H1 (cell line): Measurements from ENCODE around the gene SELENOO. TPM values are rescaled to one million over a fixed set of nuclear protein-coding genes. Genes with fewer than 3 reads are reported as not detected.

ENCODE experiments used
- CTCF ChIA-PET: fragments of 300-600 bp; sonication (Branson Sonifier 250); formaldehyde crosslinking; loops from one replicate; lab custom pipeline; 2021; ENCODE audit not compliant: partially characterized antibody; lab: Charles Lee
- POLR2A ChIA-PET: fragments of 300-600 bp; sonication (Branson Sonifier 250); formaldehyde crosslinking; loops from one replicate; lab custom pipeline; 2021; ENCODE audit warnings: inconsistent platforms; ENCODE audit not compliant: partially characterized antibody; lab: Charles Lee
- DNase-seq, 2 experiments: peaks; one replicate each; pipeline versions ENCODE4 v3.0.0 to v3.0.0-alpha.2; 2010 to 2022; ENCODE audit warnings: low spot score in 2 of 2, low read depth in 1 of 2, mixed read lengths in 1 of 2
- FAIRE-seq: peaks from 2 replicates; lab custom pipeline; 2011; peaks lifted over from hg19 to GRCh38; lab: Jason Lieb, UNC
- H2AFZ ChIP-seq: 2 replicates; pipeline ENCODE4 v1.8.1; 2012; ENCODE audit warnings: low read length, inconsistent platforms
- H2AK5ac ChIP-seq: 2 replicates; pipeline ENCODE4 v1.6.1; 2013; ENCODE audit warnings: low read depth, low read length
- H2BK120ac ChIP-seq: replicated peaks from 2 replicates; pipeline ENCODE3; 2013; ENCODE audit warnings: low read depth, low read length, inconsistent platforms
- H2BK12ac ChIP-seq: 2 replicates; pipeline ENCODE4 v1.6.1; 2013; ENCODE audit warnings: low read depth, low read length
- H2BK15ac ChIP-seq: 2 replicates; pipeline ENCODE4 v1.6.1; 2013; ENCODE audit warnings: low read length
- H2BK20ac ChIP-seq: 2 replicates; pipeline ENCODE4 v1.6.1; 2013; ENCODE audit warnings: low read length
- H2BK5ac ChIP-seq: 2 replicates; pipeline ENCODE4 v1.6.1; 2013; ENCODE audit warnings: low read depth, low read length
- H3K14ac ChIP-seq: 2 replicates; pipeline ENCODE4 v1.6.1; 2013; ENCODE audit warnings: inconsistent platforms; ENCODE audit not compliant: insufficient read length
- H3K18ac ChIP-seq: 2 replicates; pipeline ENCODE4 v1.6.1; 2013; ENCODE audit warnings: low read length; ENCODE audit errors: extremely low read depth
- H3K23ac ChIP-seq: 2 replicates; pipeline ENCODE4 v1.6.1; 2013; ENCODE audit warnings: inconsistent platforms; ENCODE audit not compliant: insufficient read length
- H3K23me2 ChIP-seq: 2 replicates; pipeline ENCODE4 v1.6.1; 2013; ENCODE audit warnings: low read depth, low read length
- H3K27ac ChIP-seq: 2 replicates; pipeline ENCODE4 v1.6.1; 2011; ENCODE audit warnings: low read depth, low read length, inconsistent platforms
- H3K27me3 ChIP-seq, 4 experiments: replicated peaks in 1 of 4; 1 replicate in 1 of 4; 2 replicates in 3 of 4; pipeline versions ENCODE4 v1.6.1 to v1.8.1; 2011 to 2013; ENCODE audit warnings: low read length in 3 of 4, mild to moderate bottlenecking in 3 of 4, inconsistent platforms in 2 of 4, mixed read lengths in 2 of 4, moderate library complexity in 1 of 4; ENCODE audit not compliant: control insufficient read depth in 3 of 4, insufficient read depth in 3 of 4; ENCODE audit errors: extremely low read depth in 1 of 4
- H3K36me3 ChIP-seq, 4 experiments: 2 replicates each; pipeline versions ENCODE4 v1.6.1 to v1.8.1; 2011 to 2013; ENCODE audit warnings: mild to moderate bottlenecking in 4 of 4, low read length in 3 of 4, moderate library complexity in 2 of 4, control low read depth in 1 of 4, inconsistent platforms in 1 of 4; ENCODE audit not compliant: insufficient read depth in 4 of 4, control insufficient read depth in 2 of 4
- H3K4ac ChIP-seq: replicated peaks from 2 replicates; pipeline ENCODE3; 2013; ENCODE audit warnings: low read length, low read depth, mixed read lengths, inconsistent platforms; ENCODE audit not compliant: insufficient read length
- H3K4me1 ChIP-seq, 4 experiments: replicated peaks in 1 of 4; 1 replicate in 1 of 4; 2 replicates in 3 of 4; pipeline versions ENCODE4 v1.6.1 to v1.8.1; 2011 to 2013; ENCODE audit warnings: low read length in 3 of 4, inconsistent platforms in 2 of 4, mixed read lengths in 1 of 4; ENCODE audit not compliant: insufficient read depth in 4 of 4, control insufficient read depth in 3 of 4
- H3K4me2 ChIP-seq, 2 experiments: 2 replicates each; pipeline versions ENCODE4 v1.6.1 to v1.8.1; 2011 to 2013; ENCODE audit warnings: low read depth in 2 of 2, low read length in 2 of 2, control low read depth in 1 of 2, inconsistent platforms in 1 of 2, mild to moderate bottlenecking in 1 of 2; ENCODE audit not compliant: insufficient read depth in 1 of 2
- H3K4me3 ChIP-seq, 4 experiments: fragments of 200-600, 300-600 bp in 1 of 4; sonication (generic), shearing (Covaris generic), sonication (Bioruptor Twin) in 1 of 4; 2 replicates each; pipeline versions ENCODE4 v1.5.1 to v1.8.1; 2011 to 2016; ENCODE audit warnings: low read length in 4 of 4, low read depth in 3 of 4, control low read depth in 2 of 4, inconsistent platforms in 2 of 4, mild to moderate bottlenecking in 2 of 4, mixed read lengths in 1 of 4, moderate library complexity in 1 of 4; ENCODE audit not compliant: insufficient read depth in 2 of 4; ENCODE audit errors: extremely low read depth in 1 of 4
- H3K56ac ChIP-seq: replicated peaks from 2 replicates; pipeline ENCODE3; 2013; ENCODE audit warnings: low read depth, mild to moderate bottlenecking, mixed read lengths, low read length, inconsistent platforms; ENCODE audit not compliant: insufficient read length
- H3K79me1 ChIP-seq: 2 replicates; pipeline ENCODE4 v1.6.1; 2013; ENCODE audit warnings: low read depth, low read length, control low read depth
- H3K79me2 ChIP-seq, 2 experiments: 2 replicates each; pipeline versions ENCODE4 v1.6.1 to v1.8.1; 2012 to 2013; ENCODE audit warnings: low read length in 2 of 2, mild to moderate bottlenecking in 2 of 2, inconsistent platforms in 1 of 2; ENCODE audit not compliant: insufficient read depth in 2 of 2, control insufficient read depth in 1 of 2
- H3K9ac ChIP-seq, 4 experiments: replicated peaks in 1 of 4; 1 replicate in 1 of 4; 2 replicates in 3 of 4; pipeline versions ENCODE4 v1.6.1 to v1.8.1; 2011 to 2013; ENCODE audit warnings: low read depth in 3 of 4, low read length in 3 of 4, control low read depth in 2 of 4, mild to moderate bottlenecking in 2 of 4, moderate library complexity in 2 of 4, inconsistent platforms in 1 of 4; ENCODE audit errors: extremely low read depth in 1 of 4
- H3K9me3 ChIP-seq, 2 experiments: 2 replicates each; pipeline versions ENCODE4 v1.6.1 to v1.8.1; 2012 to 2013; ENCODE audit warnings: mild to moderate bottlenecking in 2 of 2, moderate library complexity in 2 of 2, control low read depth in 1 of 2, inconsistent platforms in 1 of 2, low read depth in 1 of 2, low read length in 1 of 2, mixed read lengths in 1 of 2; ENCODE audit not compliant: insufficient read depth in 2 of 2
- H4K20me1 ChIP-seq, 2 experiments: replicated peaks in 1 of 2; 2 replicates each; pipeline versions ENCODE3 to v1.8.1; 2011 to 2013; ENCODE audit warnings: inconsistent platforms in 2 of 2, low read length in 2 of 2, mild to moderate bottlenecking in 1 of 2; ENCODE audit not compliant: insufficient read depth in 2 of 2, control insufficient read depth in 1 of 2
- H4K5ac ChIP-seq: 2 replicates; pipeline ENCODE4 v1.6.1; 2013; ENCODE audit warnings: low read length, low read depth, mixed read lengths, inconsistent platforms; ENCODE audit not compliant: insufficient read length
- H4K8ac ChIP-seq: 2 replicates; pipeline ENCODE4 v1.8.0; 2013; ENCODE audit warnings: mild to moderate bottlenecking, moderate library complexity, low read length, inconsistent platforms; ENCODE audit not compliant: insufficient read depth; ENCODE audit errors: extremely low read depth
- H4K91ac ChIP-seq: replicated peaks from 2 replicates; pipeline ENCODE3; 2013; ENCODE audit warnings: low read length, mixed read lengths, inconsistent platforms; ENCODE audit not compliant: insufficient read length
- CREB1 ChIP-seq: IDR thresholded peaks from 2 replicates; pipeline ENCODE4 v1.6.1; 2012; ENCODE audit warnings: inconsistent platforms
- GTF2F1 ChIP-seq: IDR thresholded peaks from 2 replicates; pipeline ENCODE4 v1.6.1; 2012; ENCODE audit warnings: low read depth, low read length, improper control_type of control experiment, borderline replicate concordance
- SUZ12 ChIP-seq: fragments of 200-600 bp; sonication (generic); IDR thresholded peaks from 2 replicates; pipeline ENCODE4 v1.6.1; 2012; ENCODE audit warnings: mild to moderate bottlenecking, inconsistent platforms, low read length, moderate library complexity, mixed read lengths
- WGBS, 2 experiments: shearing (Covaris generic) in 1 of 2; methylation state at CpG; one replicate each; pipeline versions ENCODE4 v1.1.6 to v1.1.7; 2013 to 2015; ENCODE audit warnings: low lambda C conversion rate in 2 of 2, mixed read lengths in 2 of 2, inconsistent platforms in 1 of 2, low coverage in 1 of 2, missing lambda C conversion rate in 1 of 2; ENCODE audit not compliant: insufficient replicate concordance in 2 of 2, insufficient coverage in 1 of 2, insufficient read length in 1 of 2; ENCODE audit errors: extremely low coverage in 1 of 2, missing lambda C conversion rate in 1 of 2; 5-methylcytosine and 5-hydroxymethylcytosine counted together
- polyA plus RNA-seq, 7 experiments: library from polyadenylated mRNA; depleted of rRNA in 3 of 7; stranded (reverse) in 5 of 7; unstranded in 2 of 7; fragments of >200 nt in 5 of 7; fragments of 200-250 nt in 2 of 7; gene quantifications; 1 replicate in 5 of 7; 2 replicates in 1 of 7; 4 replicates in 1 of 7; pipeline versions ENCODE4 v1.2.1 to v1.2.3, GENCODE V29; 2011 to 2013; ENCODE audit warnings: missing spikeins in 2 of 7, mixed read lengths in 2 of 7
- total RNA-seq: library from RNA; stranded (reverse); fragmentation: NEBNext Ultra II Directional; extraction: Animal tissue kit (Norgen Biotek cat#: 25700); gene quantifications from 2 replicates; pipeline ENCODE4 v1.2.1, GENCODE V29; 2021

Gene SELENOO
- total and polyA plus RNA-seq, 2 of the 8 experiments (the other 6 are each of a cell fraction or from before 2014, with no cell fraction given), result 18.6 to 25.1 TPM

DNA sequence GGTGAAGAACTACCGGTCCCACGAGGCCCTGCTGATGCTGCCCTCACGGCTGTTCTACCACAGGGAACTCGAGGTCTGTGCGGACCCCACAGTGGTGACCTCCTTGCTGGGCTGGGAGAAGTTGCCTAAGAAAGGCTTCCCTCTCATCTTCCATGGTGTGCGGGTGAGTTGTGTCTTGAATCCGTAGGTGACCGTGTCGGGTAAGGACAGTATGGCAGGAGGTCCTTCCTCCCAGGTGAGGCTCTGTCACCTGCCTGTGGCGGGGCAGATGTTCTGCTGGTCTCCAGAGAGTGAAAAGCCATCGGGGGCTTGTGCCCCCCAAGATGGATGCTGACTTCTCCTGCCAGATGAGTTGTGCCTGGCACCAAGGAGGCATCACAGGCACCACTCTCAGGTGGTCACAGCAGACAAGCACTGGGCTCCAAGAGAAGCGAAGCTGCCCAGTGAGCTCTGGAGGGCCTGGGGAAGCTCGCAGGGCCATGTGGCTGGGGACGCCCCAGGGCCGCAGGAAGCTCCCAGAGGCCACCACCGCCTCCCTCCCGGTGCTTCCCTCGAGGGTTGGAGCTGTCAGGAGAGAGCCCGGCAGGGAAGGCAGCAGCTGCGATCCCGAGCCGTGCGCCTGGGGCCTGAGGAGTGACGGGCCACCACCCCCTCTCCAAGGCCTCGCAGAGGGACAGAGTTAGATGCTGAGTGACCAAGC is 47.6 kb upstream of the SELENOO start:
- no peak overlapping the region for H2AFZ ChIP-seq
- no peak overlapping the region for H3K27ac ChIP-seq
- H3K27me3 ChIP-seq, result peaks cover 0 to 8% (median under 1%) of the 10 kb centered on the region in 4 experiments; a peak in 2 of 7 replicates
- H3K4me3 ChIP-seq, result no peak overlapping the region
- no peak overlapping the region for H3K18ac ChIP-seq
- no peak overlapping the region for H2BK12ac ChIP-seq
- H3K4me2 ChIP-seq, result no peak overlapping the region
- H3K79me1 ChIP-seq, result no peaks in the 10 kb centered on the region
- no peak overlapping the region for H4K5ac ChIP-seq
- peaks cover 0 to 2% of the 10 kb centered on the region in 2 experiments for H4K20me1 ChIP-seq
- no peak overlapping the region for H3K23ac ChIP-seq
- H2BK20ac ChIP-seq, result no peak overlapping the region
- 87% methylated on average over 22 of the region's 25 CpGs; no CpG with 5 or more reads in 1 of the 2 experiments for WGBS, 2 experiments
- no peak for DNase-seq
- H3K9ac ChIP-seq, result no peak overlapping the region
- no peaks in the 10 kb centered on the region for H3K9me3 ChIP-seq
- H2AK5ac ChIP-seq, result no peak overlapping the region
- H3K79me2 ChIP-seq, result no peaks in the 10 kb centered on the region
- H3K23me2 ChIP-seq, result no peaks in the 10 kb centered on the region
- POLR2A ChIA-PET, result interaction anchor here (1.2 kb wide), 1 partner anchor 14 kb away, joined by 3 read pairs; no protein-coding TSS in a partner anchor
- peaks cover 0 to 4% (median 0%) of the 10 kb centered on the region in 4 experiments; a peak in 2 of 7 replicates for H3K4me1 ChIP-seq
- H3K36me3 ChIP-seq, result no peaks in the 10 kb centered on the region
- no peak overlapping the region for H3K56ac ChIP-seq
- H3K4ac ChIP-seq, result no peak overlapping the region
- no peak overlapping the region for H2BK5ac ChIP-seq
- no peak for FAIRE-seq
- CTCF ChIA-PET, result interaction anchor here (0.8 to 9.4 kb wide), 9 partner anchors 11 to 103 kb away, joined by 3 to 83 read pairs (median 5); no protein-coding TSS in a partner anchor
- no peak overlapping the region for H2BK15ac ChIP-seq
- no peak overlapping the region for H3K14ac ChIP-seq
- no peak overlapping the region for H2BK120ac ChIP-seq
- H4K91ac ChIP-seq, result no peak overlapping the region
- TF ChIP-seq CREB1 (no peak), GTF2F1 (no peak), SUZ12 (no peak)
- 0 out of 2 replicates have a peak overlapping the region, but pooled peaks have one; percentile 69 for H4K8ac ChIP-seq
